WTC11 (cell line): Measurements from ENCODE around the gene TRIP10.

Experiments
- CBFB ChIP-seq: sonication (generic); formaldehyde crosslinking; IDR thresholded peaks from 2 replicates; pipeline ENCODE4 v1.8.1; 2022; ENCODE audit warnings: mild to moderate bottlenecking, low read depth, missing genetic modification reagents
- CREM ChIP-seq: sonication (generic); formaldehyde crosslinking; IDR thresholded peaks from 2 replicates; pipeline ENCODE4 v1.8.1; 2022; ENCODE audit warnings: mild to moderate bottlenecking, missing genetic modification reagents, moderate library complexity
- FOXJ3 ChIP-seq: sonication (generic); formaldehyde crosslinking; IDR thresholded peaks from 2 replicates; pipeline ENCODE4 v1.9.0; 2021; ENCODE audit warnings: missing genetic modification reagents, mild to moderate bottlenecking, borderline replicate concordance
- GABPB1 ChIP-seq: sonication (generic); formaldehyde crosslinking; IDR thresholded peaks from 2 replicates; pipeline ENCODE4 v1.8.1; 2023; ENCODE audit warnings: mild to moderate bottlenecking, missing genetic modification reagents
- HMGXB4 ChIP-seq: sonication (generic); formaldehyde crosslinking; IDR thresholded peaks from 2 replicates; pipeline ENCODE4 v1.8.1; 2023; ENCODE audit warnings: mild to moderate bottlenecking, moderate library complexity, missing genetic modification reagents
- JUN ChIP-seq: sonication (generic); formaldehyde crosslinking; IDR thresholded peaks from 2 replicates; pipeline ENCODE4 v1.8.0; 2023; ENCODE audit warnings: mild to moderate bottlenecking, missing genetic modification reagents
- TEAD4 ChIP-seq: sonication (generic); formaldehyde crosslinking; IDR thresholded peaks from 2 replicates; pipeline ENCODE4 v1.8.0; 2022; ENCODE audit warnings: mild to moderate bottlenecking, missing genetic modification reagents
- ZNF263 ChIP-seq: sonication (generic); formaldehyde crosslinking; IDR thresholded peaks from 2 replicates; pipeline ENCODE4 v1.8.1; 2022; ENCODE audit warnings: low read depth, mild to moderate bottlenecking, moderate library complexity, missing genetic modification reagents
- ZNF416 ChIP-seq: fragments of 250-450 bp; sonication (Bioruptor Pico); IDR thresholded peaks from 2 replicates; pipeline ENCODE4 v1.9.0; 2021; ENCODE audit warnings: mild to moderate bottlenecking, inconsistent platforms
- TF ChIP-seq, protein P1 (sequence below): fragments of 200-600 bp; IDR thresholded peaks from 2 replicates; pipeline ENCODE4 v1.8.0; 2022; ENCODE audit warnings: antibody characterized with exemption
- TF ChIP-seq, protein P2 (sequence below): sonication (generic); formaldehyde crosslinking; IDR thresholded peaks from 2 replicates; pipeline ENCODE4 v1.8.0; 2022; ENCODE audit warnings: mild to moderate bottlenecking, missing genetic modification reagents

DNA sequence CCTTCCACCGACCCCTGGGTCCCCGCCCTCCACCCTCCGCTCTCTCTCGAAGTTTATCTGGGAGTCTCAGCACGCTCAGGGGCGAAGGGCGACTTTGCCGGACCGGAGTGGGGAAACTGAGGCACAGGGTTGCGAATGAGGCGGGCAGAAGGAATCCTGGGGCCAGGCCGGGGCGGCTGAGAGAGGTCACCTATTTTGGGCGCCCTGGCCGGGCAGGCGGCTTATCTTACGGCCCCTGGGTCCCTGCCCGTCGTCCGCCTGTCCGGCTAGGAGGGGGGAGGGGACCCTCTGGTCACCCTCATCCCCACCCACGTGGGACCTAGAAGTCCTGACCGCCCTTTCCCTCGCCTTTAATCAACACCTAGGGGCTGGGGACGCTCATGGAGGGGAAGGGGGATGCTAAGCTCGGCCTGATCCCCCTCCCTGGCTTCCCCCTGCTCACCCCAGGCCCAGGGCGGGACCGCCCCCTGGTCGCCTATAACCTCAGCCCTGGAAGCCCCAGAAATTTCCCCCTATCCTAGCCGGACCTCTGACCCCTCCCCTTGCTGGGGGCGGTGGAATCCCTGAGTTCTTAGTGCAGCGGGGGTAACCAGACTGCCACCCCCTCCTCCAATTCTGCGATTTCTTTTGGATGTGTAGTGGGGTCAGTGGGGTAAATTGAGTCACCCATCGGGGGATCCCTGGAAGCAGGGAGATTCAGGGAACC is 556 bp downstream of the TRIP10 start:
- TF ChIP-seq JUN (CRISPR knock-in tag) (no peak), GABPB1 (no peak), ZNF416 (no peak), HMGXB4 (CRISPR knock-in tag) (no peak), CREM (CRISPR knock-in tag) (no peak), TEAD4 (CRISPR knock-in tag) (no peak), FOXJ3 (CRISPR knock-in tag) (no peak), CBFB (CRISPR knock-in tag) (no peak), ZNF263 (CRISPR knock-in tag) (peak; percentile 40; the same call in 1 of the 2 replicates)
- TF ChIP-seq, protein P1, sequence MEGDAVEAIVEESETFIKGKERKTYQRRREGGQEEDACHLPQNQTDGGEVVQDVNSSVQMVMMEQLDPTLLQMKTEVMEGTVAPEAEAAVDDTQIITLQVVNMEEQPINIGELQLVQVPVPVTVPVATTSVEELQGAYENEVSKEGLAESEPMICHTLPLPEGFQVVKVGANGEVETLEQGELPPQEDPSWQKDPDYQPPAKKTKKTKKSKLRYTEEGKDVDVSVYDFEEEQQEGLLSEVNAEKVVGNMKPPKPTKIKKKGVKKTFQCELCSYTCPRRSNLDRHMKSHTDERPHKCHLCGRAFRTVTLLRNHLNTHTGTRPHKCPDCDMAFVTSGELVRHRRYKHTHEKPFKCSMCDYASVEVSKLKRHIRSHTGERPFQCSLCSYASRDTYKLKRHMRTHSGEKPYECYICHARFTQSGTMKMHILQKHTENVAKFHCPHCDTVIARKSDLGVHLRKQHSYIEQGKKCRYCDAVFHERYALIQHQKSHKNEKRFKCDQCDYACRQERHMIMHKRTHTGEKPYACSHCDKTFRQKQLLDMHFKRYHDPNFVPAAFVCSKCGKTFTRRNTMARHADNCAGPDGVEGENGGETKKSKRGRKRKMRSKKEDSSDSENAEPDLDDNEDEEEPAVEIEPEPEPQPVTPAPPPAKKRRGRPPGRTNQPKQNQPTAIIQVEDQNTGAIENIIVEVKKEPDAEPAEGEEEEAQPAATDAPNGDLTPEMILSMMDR = no peak
- TF ChIP-seq, protein P2, sequence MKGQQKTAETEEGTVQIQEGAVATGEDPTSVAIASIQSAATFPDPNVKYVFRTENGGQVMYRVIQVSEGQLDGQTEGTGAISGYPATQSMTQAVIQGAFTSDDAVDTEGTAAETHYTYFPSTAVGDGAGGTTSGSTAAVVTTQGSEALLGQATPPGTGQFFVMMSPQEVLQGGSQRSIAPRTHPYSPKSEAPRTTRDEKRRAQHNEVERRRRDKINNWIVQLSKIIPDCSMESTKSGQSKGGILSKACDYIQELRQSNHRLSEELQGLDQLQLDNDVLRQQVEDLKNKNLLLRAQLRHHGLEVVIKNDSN (CRISPR knock-in tag) = no peak
